Measurements from ENCODE around the gene DLGAP1. TPM values are rescaled to one million over a fixed set of nuclear protein-coding genes. Genes with fewer than 3 reads are reported as not detected.
A peak's percentile ranks its signal among the peaks of the same experiment; 100 is the strongest.

Gene DLGAP1
- total RNA-seq, 2 experiments from 2014 or later = 0.31 to 0.36 TPM

- Histone ChIP-seq H3K4me3 (ENCODE audit: low read length) (peak overlapping the region; percentile 34), H3K36me3 (ENCODE audit: insufficient read depth, low read length) (no peaks in the 10 kb centered on the region), H3K27me3 (ENCODE audit: control insufficient read depth in 1 of 2, insufficient read depth in 2 of 2, low read length in 2 of 2) (no peaks in the 10 kb centered on the region), H3K9me3 (ENCODE audit: control insufficient read depth in 1 of 2, insufficient read depth in 1 of 2, low read length in 2 of 2) (peaks cover 6 to 9% of the 10 kb centered on the region in 2 experiments), H3K27ac (ENCODE audit: low read depth in 1 of 2, low read length in 2 of 2) (no peak overlapping the region), H3K4me1 (ENCODE audit: insufficient read depth, low read length) (peaks cover 14% of the 10 kb centered on the region)
- Mint-ChIP-seq H3K9me3 (no peaks in the 10 kb centered on the region), H3K4me3 (peak overlapping the region; percentile 17), H3K36me3 (ENCODE audit: low read depth) (no peaks in the 10 kb centered on the region), H3K27ac (peak overlapping the region; percentile 35), H3K4me1 (ENCODE audit: low read depth) (peaks cover 15% of the 10 kb centered on the region), H3K27me3 (no peaks in the 10 kb centered on the region)
- ATAC-seq (ENCODE audit: poor library complexity) = no peak
- no peak for DNase-seq
- CTCF ChIA-PET = interaction anchor here (0.7 kb wide), 1 partner anchor 39 kb away, joined by 3 read pairs; no protein-coding TSS in a partner anchor
- intact Hi-C loops (cut with DNase I, micrococcal nuclease) = loop anchor here in 1 of 2 experiments (10.0 kb wide), 1 partner anchor 68 kb away; no protein-coding TSS in a partner anchor
- POLR2A ChIA-PET = interaction anchor here (1.0 to 1.8 kb wide), 3 partner anchors 67 to 79 kb away, joined by 3 to 12 read pairs (median 6); no protein-coding TSS in a partner anchor
- no peak for TF ChIP-seq CTCF (IDR thresholded peaks at IDR 0.05)
Measured at GRCh38 chr18:3526421-3527354, 928.4 kb downstream of the DLGAP1 start.

GRCh38 chr18:3525870-3526420 is 929.2 kb downstream of the DLGAP1 start:
- H3K4me3 ChIP-seq (ENCODE audit: low read length) = peak overlapping the region; percentile 34
- no peak for TF ChIP-seq CTCF (IDR thresholded peaks at IDR 0.05)
- no peak overlapping the region for H3K27ac ChIP-seq (ENCODE audit: low read depth in 1 of 2, low read length in 2 of 2)
- ChIA-PET CTCF (interaction anchor here (0.7 kb wide), 1 partner anchor 38 kb away, joined by 3 read pairs; no protein-coding TSS in a partner anchor), POLR2A (interaction anchor here (1.0 to 1.8 kb wide), 3 partner anchors 68 to 78 kb away, joined by 3 to 12 read pairs (median 6); no protein-coding TSS in a partner anchor)
- ATAC-seq (ENCODE audit: poor library complexity) = peak; percentile 74
- peaks cover 6 to 9% of the 10 kb centered on the region in 2 experiments for H3K9me3 ChIP-seq (ENCODE audit: control insufficient read depth in 1 of 2, insufficient read depth in 1 of 2, low read length in 2 of 2)
- Mint-ChIP-seq H3K4me3 (peak overlapping the region; percentile 17), H3K27me3 (no peaks in the 10 kb centered on the region), H3K27ac (peak overlapping the region; percentile 35), H3K4me1 (ENCODE audit: low read depth) (peaks cover 15% of the 10 kb centered on the region), H3K9me3 (no peaks in the 10 kb centered on the region), H3K36me3 (ENCODE audit: low read depth) (no peaks in the 10 kb centered on the region)
- H3K4me1 ChIP-seq (ENCODE audit: insufficient read depth, low read length) = peaks cover 14% of the 10 kb centered on the region
- peak in 9 of 14 experiments; percentile 0 to 76 (median 18) for DNase-seq
- H3K36me3 ChIP-seq (ENCODE audit: insufficient read depth, low read length) = no peaks in the 10 kb centered on the region
- no peaks in the 10 kb centered on the region for H3K27me3 ChIP-seq (ENCODE audit: control insufficient read depth in 1 of 2, insufficient read depth in 2 of 2, low read length in 2 of 2)
- intact Hi-C loops (cut with DNase I, micrococcal nuclease) = loop anchor here in 1 of 2 experiments (10.0 kb wide), 1 partner anchor 69 kb away; no protein-coding TSS in a partner anchor

GRCh38 chr18:3524706-3525105 is 930.4 kb downstream of the DLGAP1 start:
- no peaks in the 10 kb centered on the region for H3K9me3 Mint-ChIP-seq
- Histone ChIP-seq H3K27ac (ENCODE audit: low read depth in 1 of 2, low read length in 2 of 2) (no peak overlapping the region), H3K4me1 (ENCODE audit: insufficient read depth, low read length) (peaks cover 14% of the 10 kb centered on the region), H3K9me3 (ENCODE audit: control insufficient read depth in 1 of 2, insufficient read depth in 1 of 2, low read length in 2 of 2) (peaks cover 6 to 9% of the 10 kb centered on the region in 2 experiments), H3K27me3 (ENCODE audit: control insufficient read depth in 1 of 2, insufficient read depth in 2 of 2, low read length in 2 of 2) (no peaks in the 10 kb centered on the region), H3K36me3 (ENCODE audit: insufficient read depth, low read length) (no peaks in the 10 kb centered on the region), H3K4me3 (ENCODE audit: low read length) (no peak overlapping the region)
- DNase-seq (no peak), ATAC-seq (ENCODE audit: poor library complexity) (no peak)
- intact Hi-C loops (cut with DNase I, micrococcal nuclease) = loop anchor here in 1 of 2 experiments (10.0 kb wide), 1 partner anchor 70 kb away; no protein-coding TSS in a partner anchor
- no peak overlapping the region for H3K27ac Mint-ChIP-seq
- TF ChIP-seq CTCF (IDR thresholded peaks at IDR 0.05) = no peak
- ChIA-PET CTCF (no interaction called here), POLR2A (interaction anchor here (1.6 kb wide), 1 partner anchor 69 kb away, joined by 12 read pairs; no protein-coding TSS in a partner anchor)
- no peaks in the 10 kb centered on the region for H3K36me3 Mint-ChIP-seq (ENCODE audit: low read depth)
- H3K27me3 Mint-ChIP-seq = no peaks in the 10 kb centered on the region
- H3K4me1 Mint-ChIP-seq (ENCODE audit: low read depth) = peaks cover 15% of the 10 kb centered on the region
- no peak overlapping the region for H3K4me3 Mint-ChIP-seq

Data from CD4-positive, alpha-beta T cell (primary cell).